Measurements from ENCODE around the gene MCOLN1.

DNA sequence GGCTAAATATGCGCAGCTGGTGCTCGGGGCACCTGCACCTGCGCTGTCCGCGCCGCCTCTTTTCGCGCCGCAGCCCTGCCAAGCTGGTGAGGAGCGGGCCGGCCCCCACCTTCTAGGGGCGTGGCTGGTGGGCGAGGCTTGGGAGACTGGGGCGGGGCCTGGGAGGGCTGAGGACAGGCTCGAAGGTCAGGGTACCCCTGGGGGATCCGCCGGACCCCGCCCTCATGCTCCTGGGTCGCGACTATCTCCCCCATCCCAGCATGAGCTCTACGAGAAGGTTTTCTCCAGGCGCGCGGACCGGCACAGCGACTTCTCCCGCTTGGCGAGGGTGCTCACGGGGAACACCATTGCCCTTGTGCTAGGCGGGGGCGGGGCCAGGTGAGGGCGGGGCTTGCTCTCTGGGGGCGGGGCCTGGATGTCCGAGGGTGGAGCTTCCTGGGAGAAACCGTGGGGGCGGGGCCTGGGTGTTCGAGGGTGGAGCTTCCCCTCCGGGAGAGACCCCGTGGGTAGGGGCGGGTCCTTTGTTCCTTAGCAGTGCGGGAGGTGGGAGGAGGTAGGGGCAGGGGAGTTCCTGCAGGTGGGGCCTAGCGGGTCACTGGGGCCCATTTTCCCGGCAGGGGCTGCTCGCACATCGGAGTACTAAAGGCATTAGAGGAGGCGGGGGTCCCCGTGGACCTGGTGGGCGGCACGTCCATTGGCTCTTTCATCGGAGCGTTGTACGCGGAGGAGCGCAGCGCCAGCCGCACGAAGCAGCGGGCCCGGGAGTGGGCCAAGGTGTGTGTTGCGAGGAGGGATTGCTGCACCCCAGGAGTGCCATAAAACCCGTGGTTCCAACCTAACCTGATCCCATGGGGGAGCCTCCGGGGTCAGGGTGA is 32.8 kb downstream of the MCOLN1 start:
- no peak for TF ChIP-seq POLR2AphosphoS5 (IDR thresholded peaks at IDR 0.05)
- TF ChIP-seq CTCF (IDR thresholded peaks at IDR 0.05) = no peak
- no peak for TF ChIP-seq EP300 (IDR thresholded peaks at IDR 0.05)
- no peak for TF ChIP-seq POLR2A (IDR thresholded peaks at IDR 0.05)

Measured in upper lobe of left lung (tissue), 4 donors.